WI38 (cell line): Measurements from ENCODE around the gene ZSCAN21.
"Not testable (repeated sequence)": the region's sequence is repeated elsewhere in the genome, so short reads cannot be mapped to it uniquely, and the experiment has no call there.

Source experiments
- H3K4me3 ChIP-seq: 2 replicates; pipeline ENCODE4 v1.5.1; 2011; ENCODE audit warnings: low read depth, mild to moderate bottlenecking, control low read depth, low read length
- CTCF ChIP-seq: IDR thresholded peaks from 2 replicates; pipeline ENCODE4 v1.5.1; 2012; ENCODE audit warnings: low read depth, mild to moderate bottlenecking, control low read depth, low read length

Gene ZSCAN21

GRCh38 chr7:100011516-100011915, 38.1 kb upstream of the ZSCAN21 start:
- no peak for TF ChIP-seq CTCF

GRCh38 chr7:100012385-100013327, 36.9 kb upstream of the ZSCAN21 start:
- not testable (repeated sequence) for H3K4me3 ChIP-seq

More at GRCh38 chr7:100011516-100011915, 38.1 kb upstream of the ZSCAN21 start:
- no peak overlapping the region for H3K4me3 ChIP-seq

GRCh38 chr7:100013328-100013676, 36.3 kb upstream of the ZSCAN21 start:
- TF ChIP-seq CTCF, result no peak

GRCh38 chr7:100015232-100016214, 34.1 kb upstream of the ZSCAN21 start, which contains the start of gene ZKSCAN1:
Gene ZKSCAN1, plus strand, starts transcription at chr7:100015596. Its CDS starts 7,911 bp downstream, at chr7:100023507.
- peak within 1 kb of the TSS; percentile 98 for H3K4me3 ChIP-seq
- no peak for TF ChIP-seq CTCF

More at GRCh38 chr7:100013328-100013676, 36.3 kb upstream of the ZSCAN21 start:
- H3K4me3 ChIP-seq, result no peak overlapping the region

GRCh38 chr7:100016215-100016901, 33.2 kb upstream of the ZSCAN21 start:
- TF ChIP-seq CTCF, result no peak
- peak overlapping the region; percentile 98 for H3K4me3 ChIP-seq

GRCh38 chr7:100017300-100017699, 32.3 kb upstream of the ZSCAN21 start:
- H3K4me3 ChIP-seq, result peak overlapping the region; percentile 98
- no peak for TF ChIP-seq CTCF

GRCh38 chr7:100017875-100018274, 31.7 kb upstream of the ZSCAN21 start:
- H3K4me3 ChIP-seq, result no peak overlapping the region
- TF ChIP-seq CTCF, result no peak
